Measurements from ENCODE around the gene SLC25A45. TPM values are rescaled to one million over a fixed set of nuclear protein-coding genes. Genes with fewer than 3 reads are reported as not detected.

SLC25A45 gene
- total RNA-seq, 4 donors from 2014 or later = 3.9 to 6.2 (median 4.7) TPM

DNA sequence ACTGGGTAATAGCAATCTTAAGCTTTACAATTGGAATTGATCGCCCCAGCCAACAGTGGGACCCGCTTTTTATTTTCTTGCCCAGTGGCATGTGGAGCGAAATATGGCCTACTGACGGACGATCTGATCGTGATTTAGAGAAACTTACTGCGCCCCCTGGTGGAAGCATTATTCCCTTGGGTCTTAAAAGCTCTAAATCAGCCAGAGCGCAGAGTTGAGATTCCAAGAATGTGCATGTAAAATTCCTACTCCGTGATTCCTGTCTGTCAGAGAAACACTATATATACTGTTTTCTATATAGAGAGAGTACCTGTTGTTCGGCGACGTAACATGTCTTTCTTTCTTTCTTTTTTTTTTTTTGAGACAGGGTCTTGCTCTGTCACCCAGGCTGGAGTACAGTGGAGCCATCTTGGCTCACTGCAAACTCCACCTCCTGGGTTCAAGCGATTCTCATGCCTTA, 52.5 kb downstream of the SLC25A45 start:
- no peaks in the 10 kb centered on the region for H3K27me3 ChIP-seq
- H3K4me3 ChIP-seq = peak overlapping the region; percentile 7
- peaks cover 19% of the 10 kb centered on the region for H3K4me1 ChIP-seq
- no peak for TF ChIP-seq EP300 (IDR thresholded peaks at IDR 0.05)
- peak in 1 of 3 donors; percentile 45 for TF ChIP-seq POLR2AphosphoS5 (IDR thresholded peaks at IDR 0.05)
- TF ChIP-seq, protein P1, sequence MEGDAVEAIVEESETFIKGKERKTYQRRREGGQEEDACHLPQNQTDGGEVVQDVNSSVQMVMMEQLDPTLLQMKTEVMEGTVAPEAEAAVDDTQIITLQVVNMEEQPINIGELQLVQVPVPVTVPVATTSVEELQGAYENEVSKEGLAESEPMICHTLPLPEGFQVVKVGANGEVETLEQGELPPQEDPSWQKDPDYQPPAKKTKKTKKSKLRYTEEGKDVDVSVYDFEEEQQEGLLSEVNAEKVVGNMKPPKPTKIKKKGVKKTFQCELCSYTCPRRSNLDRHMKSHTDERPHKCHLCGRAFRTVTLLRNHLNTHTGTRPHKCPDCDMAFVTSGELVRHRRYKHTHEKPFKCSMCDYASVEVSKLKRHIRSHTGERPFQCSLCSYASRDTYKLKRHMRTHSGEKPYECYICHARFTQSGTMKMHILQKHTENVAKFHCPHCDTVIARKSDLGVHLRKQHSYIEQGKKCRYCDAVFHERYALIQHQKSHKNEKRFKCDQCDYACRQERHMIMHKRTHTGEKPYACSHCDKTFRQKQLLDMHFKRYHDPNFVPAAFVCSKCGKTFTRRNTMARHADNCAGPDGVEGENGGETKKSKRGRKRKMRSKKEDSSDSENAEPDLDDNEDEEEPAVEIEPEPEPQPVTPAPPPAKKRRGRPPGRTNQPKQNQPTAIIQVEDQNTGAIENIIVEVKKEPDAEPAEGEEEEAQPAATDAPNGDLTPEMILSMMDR (IDR thresholded peaks at IDR 0.05) = peak; percentile 63 to 71
- no peak overlapping the region for H3K27ac ChIP-seq
- 5% methylated on average over 13 of the region's 13 CpGs for WGBS
- no peaks in the 10 kb centered on the region for H3K9me3 ChIP-seq
- DNase-seq (ENCODE audit: low spot score in 2 of 2) = peak; percentile 93 to 96
- no peaks in the 10 kb centered on the region for H3K36me3 ChIP-seq

DNA sequence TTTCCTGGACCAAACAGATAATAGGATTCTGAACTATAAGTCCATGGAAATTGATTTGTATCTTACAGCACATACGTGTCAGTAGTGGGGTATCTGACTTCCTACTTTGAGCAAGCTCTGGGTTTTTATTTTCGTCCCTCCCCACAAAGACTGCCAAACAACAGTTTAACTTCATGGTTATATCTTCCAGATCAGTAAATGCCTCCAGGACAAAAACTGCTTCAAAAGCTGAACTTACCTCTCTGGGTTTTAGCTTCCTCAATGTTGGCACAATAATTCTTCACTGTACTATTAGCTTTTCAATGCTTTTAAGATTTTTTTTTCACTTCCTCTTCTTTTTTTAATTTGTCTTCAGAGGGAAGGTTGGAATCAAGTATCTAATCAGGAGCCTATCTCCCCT, 53.0 kb downstream of the SLC25A45 start:
- 25% methylated on average over 2 of the region's 2 CpGs for WGBS
- H3K4me1 ChIP-seq = peaks cover 14% of the 10 kb centered on the region
- no peak for TF ChIP-seq POLR2A (IDR thresholded peaks at IDR 0.05)
- TF ChIP-seq POLR2AphosphoS5 (IDR thresholded peaks at IDR 0.05) = no peak
- TF ChIP-seq EP300 (IDR thresholded peaks at IDR 0.05) = no peak
- TF ChIP-seq, protein P1 (IDR thresholded peaks at IDR 0.05) = no peak
- H3K36me3 ChIP-seq = no peaks in the 10 kb centered on the region
- H3K4me3 ChIP-seq = peak overlapping the region; percentile 7
- no peak overlapping the region for H3K27ac ChIP-seq
- DNase-seq (ENCODE audit: low spot score in 2 of 2) = no peak
- no peaks in the 10 kb centered on the region for H3K27me3 ChIP-seq
- no peaks in the 10 kb centered on the region for H3K9me3 ChIP-seq

DNA sequence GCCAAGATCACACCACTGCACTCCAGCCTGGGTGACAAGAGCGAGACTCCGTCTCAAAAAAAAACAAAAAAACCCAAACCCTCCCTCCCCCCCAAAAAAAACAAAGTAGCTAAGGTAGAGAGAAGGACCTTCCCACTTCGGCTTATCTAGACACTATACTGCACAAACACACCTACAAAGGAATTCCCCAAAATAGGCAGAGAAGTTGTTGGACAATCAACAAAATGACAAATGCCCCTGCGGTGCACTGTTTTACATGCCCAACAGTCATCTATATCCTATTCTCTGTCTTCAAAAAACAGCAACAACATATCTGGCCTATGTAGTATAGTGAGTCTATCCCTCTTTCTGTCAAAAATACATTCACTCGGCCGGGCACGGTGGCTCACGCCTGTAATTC, 55.4 kb downstream of the SLC25A45 start:
- Histone ChIP-seq H3K36me3 (no peaks in the 10 kb centered on the region), H3K4me1 (peaks cover 10% of the 10 kb centered on the region), H3K9me3 (no peaks in the 10 kb centered on the region), H3K4me3 (no peak overlapping the region), H3K27me3 (no peaks in the 10 kb centered on the region), H3K27ac (no peak overlapping the region)
- no peak for DNase-seq (ENCODE audit: low spot score in 2 of 2)
- 89% methylated on average over 8 of the region's 8 CpGs for WGBS
- TF ChIP-seq EP300 (IDR thresholded peaks at IDR 0.05) (no peak), POLR2AphosphoS5 (IDR thresholded peaks at IDR 0.05) (no peak), POLR2A (IDR thresholded peaks at IDR 0.05) (no peak)
- TF ChIP-seq, protein P1 (IDR thresholded peaks at IDR 0.05) = no peak

DNA sequence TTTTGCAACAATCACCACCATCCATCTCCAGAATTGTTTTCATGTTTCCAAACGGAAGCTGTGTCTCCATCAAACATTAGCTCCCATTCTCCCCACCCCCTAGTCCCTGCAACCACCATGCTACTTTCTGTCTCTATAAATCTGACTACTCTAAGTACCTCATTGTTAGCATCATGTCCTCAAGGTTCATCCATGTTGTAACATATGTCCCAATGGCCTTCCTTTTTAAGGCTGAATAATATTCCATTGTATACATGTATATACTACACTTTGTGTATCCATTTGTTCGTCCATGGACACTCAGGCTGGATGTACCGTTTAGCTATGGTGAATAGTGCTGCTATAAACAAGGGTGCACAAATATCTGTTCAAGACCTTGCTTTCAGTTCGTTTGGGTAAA, 57.0 kb downstream of the SLC25A45 start:
- no peak for DNase-seq (ENCODE audit: low spot score in 2 of 2)
- Histone ChIP-seq H3K4me3 (no peak overlapping the region), H3K27me3 (no peaks in the 10 kb centered on the region), H3K36me3 (peaks cover 14% of the 10 kb centered on the region), H3K4me1 (peaks cover 21% of the 10 kb centered on the region), H3K9me3 (no peaks in the 10 kb centered on the region), H3K27ac (no peak overlapping the region)
- TF ChIP-seq POLR2AphosphoS5 (IDR thresholded peaks at IDR 0.05) = no peak
- TF ChIP-seq, protein P1 (IDR thresholded peaks at IDR 0.05) = no peak
- no peak for TF ChIP-seq EP300 (IDR thresholded peaks at IDR 0.05)
- WGBS = 91% methylated on average over 4 of the region's 4 CpGs

Other genes starting within 250 kb of the SLC25A45 start
- 10 to 100 TPM; 52.7 to 61.2 (median 56.9) TPM for gene SYVN1, start 248.1 kb downstream of the SLC25A45 start, total RNA-seq
- gene SPDYC, start 212.4 kb downstream of the SLC25A45 start, total RNA-seq = not detected
- 100 to 1,000 TPM; 467 to 627 (median 561) TPM for gene CAPN1, start 200.7 kb downstream of the SLC25A45 start, total RNA-seq
- gene POLA2, start 120.7 kb downstream of the SLC25A45 start, total RNA-seq = 10 to 100 TPM in 1 of 4 donors, 1 to 10 TPM in 3; 4.5 to 19.7 (median 7.3) TPM
- 1 to 10 TPM; 1.9 to 8.3 (median 5.7) TPM for gene CDC42EP2, start 67.8 kb downstream of the SLC25A45 start, total RNA-seq
- gene DPF2, start 48.8 kb downstream of the SLC25A45 start, total RNA-seq = 10 to 100 TPM; 17.8 to 35.8 (median 27.4) TPM
- under 1 TPM in 3 of 4 donors, not detected in 1; 0.32 to 0.76 (median 0.64) TPM for gene TIGD3, start 27.9 kb downstream of the SLC25A45 start, total RNA-seq
- 100 to 1,000 TPM in 1 of 4 donors, 10 to 100 TPM in 3; 56.2 to 107 (median 81.5) TPM for gene FRMD8, start 4.0 kb upstream of the SLC25A45 start, total RNA-seq
- gene NEAT1, start 40.2 kb upstream of the SLC25A45 start, total RNA-seq = 1,000 to 10,000 TPM in 1 of 4 donors, 100 to 1,000 TPM in 3; 336 to 2,041 (median 481) TPM
- over 10,000 TPM; 10,207 to 42,728 (median 11,538) TPM for gene MALAT1, start 116.4 kb upstream of the SLC25A45 start, total RNA-seq
- 10 to 100 TPM; 63.2 to 83.6 (median 78.4) TPM for gene SCYL1, start 142.4 kb upstream of the SLC25A45 start, total RNA-seq
- 10 to 100 TPM; 65.1 to 86.7 (median 71.0) TPM for gene LTBP3, start 175.7 kb upstream of the SLC25A45 start, total RNA-seq
- gene ZNRD2, start 187.8 kb upstream of the SLC25A45 start, total RNA-seq = 10 to 100 TPM; 60.9 to 97.4 (median 77.9) TPM
- 100 to 1,000 TPM in 1 of 4 donors, 10 to 100 TPM in 3; 45.2 to 103 (median 72.0) TPM for gene FAM89B, start 189.9 kb upstream of the SLC25A45 start, total RNA-seq
- gene EHBP1L1, start 193.4 kb upstream of the SLC25A45 start, total RNA-seq = 100 to 1,000 TPM in 1 of 4 donors, 10 to 100 TPM in 3; 40.3 to 150 (median 56.2) TPM
- 100 to 1,000 TPM in 3 of 4 donors, 10 to 100 TPM in 1; 32.6 to 183 (median 144) TPM for gene KCNK7, start 213.2 kb upstream of the SLC25A45 start, total RNA-seq
- 10 to 100 TPM; 29.2 to 45.5 (median 37.0) TPM for gene MAP3K11, start 231.6 kb upstream of the SLC25A45 start, total RNA-seq
- gene PCNX3, start 233.1 kb upstream of the SLC25A45 start, total RNA-seq = 10 to 100 TPM; 38.5 to 59.3 (median 43.6) TPM

Measured in suprapubic skin (tissue), 4 donors.